ENCODE results near the gene TBX1.

DNA sequence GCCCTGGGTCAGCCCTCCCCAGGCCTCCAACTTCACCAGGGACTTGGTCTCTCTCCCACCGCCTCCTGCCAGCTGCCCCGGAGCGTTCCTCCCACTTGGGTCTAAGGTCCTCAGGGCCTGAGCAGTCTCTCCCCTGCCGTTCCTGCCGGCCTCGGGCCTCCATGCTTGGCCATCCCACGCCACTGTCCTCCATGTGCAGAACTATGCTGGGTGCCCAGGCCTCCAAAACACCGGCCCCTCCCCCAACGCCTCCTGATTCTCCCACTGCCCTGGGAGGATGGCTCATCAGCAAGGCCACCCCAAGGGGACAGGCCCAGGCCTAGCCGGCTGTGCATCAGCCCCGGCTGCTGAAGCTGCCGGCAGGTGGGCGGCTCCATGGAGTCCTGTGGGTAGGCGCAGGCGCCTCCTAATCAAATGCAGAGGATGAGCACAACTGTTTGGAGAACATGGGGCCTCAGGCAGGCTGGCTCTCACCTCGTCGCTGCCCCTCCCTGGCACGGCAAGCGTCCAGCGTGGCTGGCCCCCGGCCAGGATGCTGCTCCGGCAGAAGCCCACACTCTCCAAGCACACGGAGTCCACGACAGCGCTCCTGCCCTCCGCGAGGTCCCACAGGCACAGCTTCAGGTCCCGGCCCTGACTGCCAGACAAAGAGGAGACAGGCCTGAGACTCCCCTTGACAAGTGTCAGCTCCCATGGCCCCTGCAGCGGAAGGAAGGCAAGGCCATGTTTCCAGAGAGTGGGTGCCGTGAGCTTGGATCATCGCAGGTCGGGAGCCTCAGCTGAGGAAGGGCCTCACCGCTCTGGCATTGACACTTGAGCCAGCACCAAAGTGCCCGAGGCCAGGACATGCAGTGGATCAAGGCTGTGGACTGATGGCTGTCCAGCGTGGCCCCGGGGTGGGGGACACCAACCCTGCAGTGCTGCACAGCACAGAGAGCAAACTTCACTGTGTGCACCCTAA, 51.5 kb downstream of the TBX1 start:
- TF ChIP-seq, protein P1, sequence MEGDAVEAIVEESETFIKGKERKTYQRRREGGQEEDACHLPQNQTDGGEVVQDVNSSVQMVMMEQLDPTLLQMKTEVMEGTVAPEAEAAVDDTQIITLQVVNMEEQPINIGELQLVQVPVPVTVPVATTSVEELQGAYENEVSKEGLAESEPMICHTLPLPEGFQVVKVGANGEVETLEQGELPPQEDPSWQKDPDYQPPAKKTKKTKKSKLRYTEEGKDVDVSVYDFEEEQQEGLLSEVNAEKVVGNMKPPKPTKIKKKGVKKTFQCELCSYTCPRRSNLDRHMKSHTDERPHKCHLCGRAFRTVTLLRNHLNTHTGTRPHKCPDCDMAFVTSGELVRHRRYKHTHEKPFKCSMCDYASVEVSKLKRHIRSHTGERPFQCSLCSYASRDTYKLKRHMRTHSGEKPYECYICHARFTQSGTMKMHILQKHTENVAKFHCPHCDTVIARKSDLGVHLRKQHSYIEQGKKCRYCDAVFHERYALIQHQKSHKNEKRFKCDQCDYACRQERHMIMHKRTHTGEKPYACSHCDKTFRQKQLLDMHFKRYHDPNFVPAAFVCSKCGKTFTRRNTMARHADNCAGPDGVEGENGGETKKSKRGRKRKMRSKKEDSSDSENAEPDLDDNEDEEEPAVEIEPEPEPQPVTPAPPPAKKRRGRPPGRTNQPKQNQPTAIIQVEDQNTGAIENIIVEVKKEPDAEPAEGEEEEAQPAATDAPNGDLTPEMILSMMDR (IDR thresholded peaks at IDR 0.05; ENCODE audit: insufficient read depth, low read depth, low read length): no peak
- TF ChIP-seq EZH2 (IDR thresholded peaks at IDR 0.05; ENCODE audit: insufficient read depth, low read length): no peak

Measured in astrocyte (in vitro differentiated cells and primary cell).